ENCODE results near the gene COG3. TPM values are rescaled to one million over a fixed set of nuclear protein-coding genes. Genes with fewer than 3 reads are reported as not detected.

COG3 gene
- total RNA-seq, 4 donors from 2014 or later: 31.9 to 41.9 (median 33.4) TPM

DNA sequence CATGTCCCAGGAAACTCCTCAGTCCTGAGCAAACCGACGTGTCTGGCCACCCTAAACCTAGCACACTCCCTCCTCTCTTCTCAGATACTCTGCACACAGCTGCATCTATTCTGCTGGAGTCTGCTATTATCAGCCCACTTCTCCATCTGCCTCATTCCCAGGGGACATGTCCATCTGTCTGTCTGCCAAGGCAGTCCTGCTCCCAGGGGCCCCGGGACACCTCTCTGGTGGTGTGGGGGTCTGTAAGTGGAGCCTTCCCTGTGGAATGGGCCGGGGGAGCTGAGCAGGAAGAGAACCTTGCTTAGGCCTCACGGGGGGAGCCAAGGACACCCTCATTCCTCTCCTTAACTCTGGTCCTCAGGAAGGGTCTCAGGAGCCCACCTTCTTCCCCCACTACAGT is 78.1 kb downstream of the COG3 start:
- intact Hi-C loops (cut with DNase I; ENCODE audit: low total_unique reads): no loop called here
- WGBS, 2 donors: 90 to 94% methylated on average over 5 of the region's 5 CpGs
- no peak for DNase-seq (ENCODE audit: low spot score in 2 of 2)

DNA sequence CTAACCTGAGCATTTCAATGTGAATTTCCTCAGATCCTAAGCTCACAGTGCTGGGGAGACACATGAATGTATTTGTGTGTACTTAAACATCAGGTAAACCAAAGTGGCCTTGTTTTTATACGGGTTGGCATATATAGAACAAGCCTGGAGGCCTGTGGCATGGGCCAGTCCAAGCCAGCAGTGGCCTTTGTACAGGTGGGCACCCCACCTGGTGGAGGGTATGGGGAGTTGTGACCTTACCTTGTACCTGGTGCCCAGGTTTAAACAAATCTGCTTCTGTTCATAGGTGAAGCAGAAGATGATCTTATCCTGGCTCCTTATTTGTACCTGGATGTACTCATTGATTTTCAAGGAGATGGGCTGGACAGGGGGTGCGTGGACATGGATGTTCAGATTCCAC is 79.8 kb downstream of the COG3 start:
- no peak for DNase-seq (ENCODE audit: low spot score in 2 of 2)
- TF ChIP-seq POLR2A (IDR thresholded peaks at IDR 0.05): no peak
- TF ChIP-seq, protein P1, sequence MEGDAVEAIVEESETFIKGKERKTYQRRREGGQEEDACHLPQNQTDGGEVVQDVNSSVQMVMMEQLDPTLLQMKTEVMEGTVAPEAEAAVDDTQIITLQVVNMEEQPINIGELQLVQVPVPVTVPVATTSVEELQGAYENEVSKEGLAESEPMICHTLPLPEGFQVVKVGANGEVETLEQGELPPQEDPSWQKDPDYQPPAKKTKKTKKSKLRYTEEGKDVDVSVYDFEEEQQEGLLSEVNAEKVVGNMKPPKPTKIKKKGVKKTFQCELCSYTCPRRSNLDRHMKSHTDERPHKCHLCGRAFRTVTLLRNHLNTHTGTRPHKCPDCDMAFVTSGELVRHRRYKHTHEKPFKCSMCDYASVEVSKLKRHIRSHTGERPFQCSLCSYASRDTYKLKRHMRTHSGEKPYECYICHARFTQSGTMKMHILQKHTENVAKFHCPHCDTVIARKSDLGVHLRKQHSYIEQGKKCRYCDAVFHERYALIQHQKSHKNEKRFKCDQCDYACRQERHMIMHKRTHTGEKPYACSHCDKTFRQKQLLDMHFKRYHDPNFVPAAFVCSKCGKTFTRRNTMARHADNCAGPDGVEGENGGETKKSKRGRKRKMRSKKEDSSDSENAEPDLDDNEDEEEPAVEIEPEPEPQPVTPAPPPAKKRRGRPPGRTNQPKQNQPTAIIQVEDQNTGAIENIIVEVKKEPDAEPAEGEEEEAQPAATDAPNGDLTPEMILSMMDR (IDR thresholded peaks at IDR 0.05): no peak
- intact Hi-C loops (cut with DNase I; ENCODE audit: low total_unique reads): no loop called here
- WGBS, 2 donors: 82 to 94% methylated on average over 2 of the region's 2 CpGs
- no peak overlapping the region for H3K4me3 ChIP-seq (ENCODE audit: low read depth, poor library complexity, severe bottlenecking)

More for the DNA sequence above, 78.1 kb downstream of the COG3 start:
- TF ChIP-seq, protein P1 (IDR thresholded peaks at IDR 0.05): no peak
- TF ChIP-seq POLR2A (IDR thresholded peaks at IDR 0.05): no peak
- no peak overlapping the region for H3K4me3 ChIP-seq (ENCODE audit: low read depth, poor library complexity, severe bottlenecking)

DNA sequence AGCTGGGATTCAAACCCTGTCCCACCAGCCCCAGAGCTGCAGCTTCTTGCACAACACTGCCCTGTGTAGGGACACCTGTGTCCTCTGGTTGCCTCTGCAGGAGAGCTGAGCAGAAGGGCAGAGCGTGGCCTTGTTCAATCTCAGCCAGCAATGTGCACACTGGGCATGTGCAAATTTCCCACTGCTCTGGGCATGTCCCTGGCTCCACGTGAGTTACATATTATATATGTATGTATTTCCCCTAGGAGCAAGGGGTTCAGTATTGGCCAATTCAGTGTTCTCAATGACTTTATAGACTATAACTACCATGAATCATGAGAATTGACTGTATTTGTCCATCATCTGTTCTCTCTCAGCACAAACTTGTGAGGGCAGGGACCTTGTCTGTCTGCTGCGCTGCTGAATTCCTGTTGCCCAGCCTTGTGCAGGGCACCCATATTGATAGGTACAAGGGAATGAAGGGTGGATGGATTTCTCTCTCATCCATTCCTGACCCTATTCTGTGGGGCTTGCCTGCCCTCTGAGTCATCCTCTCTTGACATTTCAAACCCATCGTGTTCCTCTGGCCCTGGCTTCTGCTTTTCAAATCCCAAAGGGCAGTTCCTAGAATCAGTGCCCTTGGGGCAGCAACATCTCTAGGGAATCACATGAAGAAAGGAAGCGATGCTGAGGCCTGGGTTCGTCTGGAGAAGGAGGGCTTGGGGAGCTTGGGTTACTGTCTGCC is 81.1 kb downstream of the COG3 start:
- WGBS, 2 donors: 64 to 71% methylated on average over 6 of the region's 6 CpGs
- intact Hi-C loops (cut with DNase I; ENCODE audit: low total_unique reads): no loop called here
- no peak overlapping the region for H3K4me3 ChIP-seq (ENCODE audit: low read depth, poor library complexity, severe bottlenecking)
- no peak for DNase-seq (ENCODE audit: low spot score in 2 of 2)
- TF ChIP-seq, protein P1 (IDR thresholded peaks at IDR 0.05): no peak
- no peak for TF ChIP-seq POLR2A (IDR thresholded peaks at IDR 0.05)

DNA sequence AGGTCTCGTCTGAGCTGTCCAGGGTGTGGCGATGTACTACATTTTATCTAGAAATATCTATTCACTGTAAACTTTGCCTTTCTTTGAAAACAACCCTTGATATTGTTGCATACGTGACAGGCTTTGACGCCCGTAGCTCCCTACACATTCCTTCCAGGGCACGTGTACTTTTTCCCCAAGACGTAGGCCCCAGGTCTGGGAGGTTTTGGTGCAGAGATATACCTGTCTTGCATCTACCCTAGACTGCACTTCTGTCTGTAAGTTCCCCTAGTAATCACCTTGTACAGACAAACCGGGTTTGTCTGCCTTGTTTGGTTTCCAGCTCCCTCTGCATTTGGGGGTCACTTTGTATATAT is 81.6 kb downstream of the COG3 start:
- DNase-seq (ENCODE audit: low spot score in 2 of 2): no peak
- WGBS, 2 donors: 67 to 78% methylated on average over 8 of the region's 8 CpGs
- TF ChIP-seq, protein P1 (IDR thresholded peaks at IDR 0.05): no peak
- no peak for TF ChIP-seq POLR2A (IDR thresholded peaks at IDR 0.05)
- no peak overlapping the region for H3K4me3 ChIP-seq (ENCODE audit: low read depth, poor library complexity, severe bottlenecking)
- intact Hi-C loops (cut with DNase I; ENCODE audit: low total_unique reads): no loop called here

DNA sequence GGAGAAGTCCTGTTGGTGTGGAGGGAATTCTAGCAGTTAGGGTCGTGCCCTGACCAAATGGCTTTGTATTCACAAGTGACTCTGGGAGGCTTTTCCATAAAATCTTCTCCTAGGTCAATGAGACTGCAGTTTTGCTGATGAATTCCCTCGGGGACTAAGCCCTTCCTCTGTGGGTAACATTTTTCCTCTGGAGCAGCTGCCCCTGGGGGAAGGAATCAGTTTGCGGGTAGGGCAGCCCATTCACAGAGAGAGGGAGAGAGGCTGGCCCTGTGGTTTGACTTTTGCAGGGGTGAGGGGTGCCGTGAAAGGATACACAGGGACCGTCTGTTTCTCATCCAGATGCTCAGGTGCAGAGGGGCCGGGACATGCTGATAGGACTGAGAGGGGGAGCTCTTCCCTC is 83.5 kb downstream of the COG3 start:
- DNase-seq (ENCODE audit: low spot score in 2 of 2): no peak
- intact Hi-C loops (cut with DNase I; ENCODE audit: low total_unique reads): no loop called here
- TF ChIP-seq, protein P1 (IDR thresholded peaks at IDR 0.05): no peak
- no peak for TF ChIP-seq POLR2A (IDR thresholded peaks at IDR 0.05)
- WGBS, 2 donors: 58 to 60% methylated on average over 6 of the region's 6 CpGs
- no peak overlapping the region for H3K4me3 ChIP-seq (ENCODE audit: low read depth, poor library complexity, severe bottlenecking)

DNA sequence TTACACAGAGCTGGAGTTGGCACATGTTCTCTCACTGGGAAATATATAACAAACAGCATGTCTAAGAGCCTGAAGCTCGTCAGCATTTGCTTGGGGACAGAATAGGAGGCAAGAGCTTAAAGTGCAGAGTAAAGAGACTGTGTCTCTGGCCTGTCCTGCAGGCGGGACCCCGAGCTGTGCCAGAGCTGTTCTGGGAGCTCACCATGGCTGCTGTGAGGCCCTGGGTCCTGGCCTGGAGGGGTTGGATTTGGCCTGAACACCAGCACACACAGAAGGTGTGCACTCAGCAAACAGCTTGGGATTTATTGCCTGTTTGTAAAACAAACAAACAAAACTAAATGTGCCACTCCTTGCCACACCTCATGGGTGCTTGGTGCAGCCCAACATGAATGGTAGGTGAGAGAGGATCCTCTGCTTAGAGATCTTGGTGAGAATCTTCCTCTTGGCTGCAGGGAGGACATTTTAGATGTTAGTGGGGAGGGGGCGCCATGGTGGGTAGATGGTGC is 89.9 kb downstream of the COG3 start:
- TF ChIP-seq POLR2A (IDR thresholded peaks at IDR 0.05): no peak
- TF ChIP-seq, protein P1 (IDR thresholded peaks at IDR 0.05): no peak
- H3K4me3 ChIP-seq (ENCODE audit: low read depth, poor library complexity, severe bottlenecking): no peak overlapping the region
- intact Hi-C loops (cut with DNase I; ENCODE audit: low total_unique reads): no loop called here
- peak in 1 of 2 donors; percentile 25 for DNase-seq (ENCODE audit: low spot score in 2 of 2)
- 86 to 94% methylated on average over 4 of the region's 4 CpGs for WGBS, 2 donors

Measured in lower leg skin (tissue), 4 donors.